OCI-LY7 (cell line): ENCODE data around the gene NPBWR2.

Experiments used
- CTCF ChIP-seq: fragments of 200-600 bp; sonication (generic); conservative IDR thresholded peaks from 2 replicates; pipeline ENCODE4 v1.5.1; 2014; ENCODE audit warnings: mild to moderate bottlenecking, antibody characterized with exemption, low read length, moderate library complexity, mixed read lengths
- EZH2phosphoT487 ChIP-seq: fragments of 200-600 bp; sonication (generic); IDR thresholded peaks from 2 replicates; pipeline ENCODE4 v1.6.1; 2018; ENCODE audit warnings: low read depth, borderline replicate concordance, mild to moderate bottlenecking, mixed run types, antibody characterized with exemption, low read length, moderate library complexity, mixed read lengths

DNA sequence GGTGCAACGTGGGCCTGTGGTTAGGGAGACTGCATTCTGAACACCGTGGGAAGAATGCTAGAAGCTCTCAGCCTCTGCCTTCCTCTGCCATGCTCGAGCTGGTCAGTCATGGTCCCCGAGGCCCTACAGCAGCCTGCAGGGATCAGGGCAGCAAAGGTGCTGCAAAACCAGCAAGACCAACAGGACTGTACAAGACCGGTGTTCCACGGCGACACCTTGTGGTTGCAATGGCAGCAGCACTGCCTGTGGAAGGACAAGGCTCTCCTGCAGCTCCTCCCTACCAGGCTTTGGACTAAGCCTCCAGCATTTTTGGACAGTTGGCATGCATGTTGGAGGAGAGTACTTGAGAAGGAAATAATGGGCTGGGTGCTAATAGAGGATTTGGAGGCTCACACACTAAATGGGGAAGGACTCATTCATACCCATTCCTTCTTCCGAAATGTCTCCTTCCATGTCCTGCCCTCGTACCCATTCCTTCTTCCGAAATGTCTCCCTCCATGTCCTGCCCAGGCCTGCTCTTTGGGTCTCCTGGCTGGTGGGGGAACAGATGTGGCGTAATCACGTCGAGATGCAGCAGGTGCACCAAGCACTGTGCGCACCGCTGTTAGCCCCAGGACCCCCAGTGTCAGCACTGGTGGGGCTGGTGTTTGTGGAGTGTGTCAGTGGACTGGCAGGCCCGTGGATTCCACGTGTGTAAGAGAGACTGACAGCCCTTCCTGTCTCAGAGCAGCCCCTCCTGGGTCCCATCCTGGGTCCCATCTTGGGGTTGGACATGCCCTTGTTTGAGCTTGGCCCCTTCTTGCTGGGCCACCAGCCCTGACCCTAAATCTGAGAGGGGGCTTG, 38.3 kb upstream of the NPBWR2 start:
- TF ChIP-seq CTCF (peak; percentile 61), EZH2phosphoT487 (no peak)
